Stimulated activated naive CD8-positive, alpha-beta T cell treated with anti-CD3 and anti-CD28 coated beads, Interleukin-15, amount 100 ng/mL, for 72 hours (primary cell): ENCODE data around the gene ACKR1.

Source experiments
- ATAC-seq: fragments of 150-1000 bp; cut with Tn5 transposase; 2 replicates; pipeline ENCODE4 v1.10.0; 2021; ENCODE audit warnings: mild to moderate bottlenecking, moderate library complexity
- DNase-seq, 2 donors: peaks; one replicate each; pipeline ENCODE4 v3.0.0; 2021 to 2022
- H3K27ac Mint-ChIP-seq, 2 donors: one replicate each; pipeline ENCODE4 v1.8.0; 2022; ENCODE audit warnings: mild to moderate bottlenecking in 2 of 2, mixed read lengths in 2 of 2, moderate library complexity in 2 of 2
- H3K27me3 Mint-ChIP-seq: one replicate; pipeline ENCODE4 v1.8.0; 2022; ENCODE audit warnings: mixed read lengths
- H3K4me1 Mint-ChIP-seq: one replicate; pipeline ENCODE4 v1.8.0; 2022; ENCODE audit warnings: mild to moderate bottlenecking, mixed read lengths
- H3K4me3 Mint-ChIP-seq, 2 donors: one replicate each; pipeline ENCODE4 v1.8.0; 2022; ENCODE audit warnings: mild to moderate bottlenecking in 2 of 2, mixed read lengths in 2 of 2, moderate library complexity in 1 of 2
- H3K9me3 Mint-ChIP-seq, 2 donors: one replicate each; pipeline ENCODE4 v1.8.0; 2022; ENCODE audit warnings: mixed read lengths in 2 of 2

Gene ACKR1

DNA sequence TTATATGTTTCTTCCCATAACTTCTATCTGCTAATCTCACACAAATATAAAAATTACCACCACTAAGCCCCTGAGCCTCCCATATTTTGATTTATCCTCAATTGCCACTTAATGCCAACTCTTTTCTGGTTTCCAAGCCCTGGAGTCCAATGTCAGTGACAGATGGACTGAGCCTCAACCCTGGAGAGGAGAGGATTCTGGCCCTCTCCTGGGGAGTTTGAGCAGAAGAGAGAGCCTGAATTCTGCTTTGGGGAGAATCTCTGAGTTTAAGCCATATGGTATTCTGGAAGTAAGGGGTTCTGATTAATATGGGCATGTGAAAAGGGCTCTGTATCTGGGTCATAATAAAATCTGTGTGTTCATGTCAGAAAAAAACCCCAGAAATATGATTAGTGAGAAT is 24.8 kb upstream of the ACKR1 start:
- H3K27ac Mint-ChIP-seq = no peak overlapping the region

DNA sequence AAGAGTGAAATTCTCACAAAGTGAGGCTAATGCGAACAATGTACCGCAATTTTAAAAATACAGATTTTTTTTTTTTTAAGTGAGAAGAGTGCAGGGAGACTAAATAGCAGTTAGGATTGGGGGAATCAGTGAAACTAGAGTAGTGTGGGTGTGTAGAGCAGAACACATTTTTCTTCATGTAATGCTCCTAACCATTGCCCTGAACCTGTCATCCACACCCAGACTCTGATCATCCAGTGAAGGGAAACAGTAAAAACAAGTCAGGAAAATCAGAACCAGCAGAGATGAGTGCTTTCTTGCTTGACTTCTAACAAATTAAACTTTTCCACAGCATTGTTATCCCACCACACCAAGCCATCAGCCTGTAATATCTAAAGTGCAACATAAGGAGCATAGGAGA is 24.2 kb upstream of the ACKR1 start:
- peaks cover 0 to 5% of the 10 kb centered on the region in 2 donors for H3K9me3 Mint-ChIP-seq
- peaks cover 52% of the 10 kb centered on the region for H3K27me3 Mint-ChIP-seq
- H3K4me3 Mint-ChIP-seq = no peak overlapping the region
- no peak for DNase-seq
- no peaks in the 10 kb centered on the region for H3K4me1 Mint-ChIP-seq
- no peak overlapping the region for H3K27ac Mint-ChIP-seq
- no peak for ATAC-seq

More for the DNA sequence above, 24.8 kb upstream of the ACKR1 start:
- Mint-ChIP-seq H3K9me3 (peaks cover 0 to 5% of the 10 kb centered on the region in 2 donors), H3K4me1 (no peaks in the 10 kb centered on the region), H3K4me3 (no peak overlapping the region), H3K27me3 (peaks cover 57% of the 10 kb centered on the region)
- ATAC-seq (no peak), DNase-seq (no peak)

DNA sequence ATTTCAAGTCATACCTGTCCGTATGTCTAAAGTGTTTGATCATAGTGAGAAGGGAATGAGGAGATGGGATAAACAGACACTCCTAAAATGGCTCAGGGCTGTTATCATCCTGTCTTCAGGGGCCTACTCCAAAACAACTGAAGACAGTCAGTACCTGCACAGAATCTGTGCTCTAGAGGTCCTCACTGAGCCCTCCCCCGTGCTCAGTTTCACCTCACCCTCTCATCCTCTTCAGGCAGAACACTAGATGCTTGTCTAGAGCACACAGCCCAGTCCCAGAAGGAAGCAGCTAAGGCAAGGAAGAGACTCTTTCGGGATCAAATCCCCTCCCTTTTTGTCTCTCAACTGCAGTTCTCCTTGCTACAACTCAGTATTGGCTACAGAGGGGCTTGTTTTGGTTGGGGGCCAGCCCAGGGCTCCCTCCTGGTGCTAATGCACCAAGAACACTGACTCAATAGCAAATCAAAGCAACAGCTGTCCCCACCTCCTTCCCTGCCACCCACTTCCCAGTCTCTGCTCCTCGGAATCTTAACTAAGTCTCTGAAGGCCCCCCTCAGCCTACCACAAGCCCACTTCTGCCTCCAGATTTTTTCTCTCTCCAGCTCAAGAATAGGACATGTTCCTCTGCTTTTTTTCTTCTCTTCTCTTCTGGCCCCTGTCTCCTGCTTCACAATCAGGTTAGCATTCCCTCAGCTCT is 23.2 kb upstream of the ACKR1 start:
- no peaks in the 10 kb centered on the region for H3K4me1 Mint-ChIP-seq
- ATAC-seq (no peak), DNase-seq (no peak)
- no peak overlapping the region for H3K4me3 Mint-ChIP-seq
- peaks cover 0 to 5% of the 10 kb centered on the region in 2 donors for H3K9me3 Mint-ChIP-seq
- H3K27ac Mint-ChIP-seq = no peak overlapping the region
- H3K27me3 Mint-ChIP-seq = peaks cover 58% of the 10 kb centered on the region

DNA sequence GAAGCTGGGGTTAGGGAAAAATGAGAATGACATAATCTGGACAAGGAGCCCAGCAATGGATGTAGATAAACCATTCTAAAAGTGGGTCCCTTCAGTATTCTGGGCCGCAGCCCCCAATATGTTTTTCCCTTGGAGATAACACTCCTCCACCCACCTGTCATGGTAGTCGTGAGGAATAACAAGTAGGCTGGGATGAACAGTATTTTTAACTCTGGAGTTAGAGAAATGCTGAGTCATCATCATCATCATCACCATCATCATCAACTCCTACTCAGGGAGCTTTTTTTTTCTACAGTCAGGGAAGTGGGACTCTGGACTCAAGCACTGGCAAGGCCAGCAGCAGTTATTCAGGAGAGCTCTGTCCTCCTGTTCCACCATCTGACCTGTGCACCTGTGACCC is 20.5 kb upstream of the ACKR1 start:
- Mint-ChIP-seq H3K4me1 (peaks cover 14% of the 10 kb centered on the region), H3K9me3 (no peaks in the 10 kb centered on the region), H3K27me3 (peaks cover 78% of the 10 kb centered on the region), H3K27ac (no peak overlapping the region), H3K4me3 (no peak overlapping the region)
- DNase-seq (no peak), ATAC-seq (no peak)

DNA sequence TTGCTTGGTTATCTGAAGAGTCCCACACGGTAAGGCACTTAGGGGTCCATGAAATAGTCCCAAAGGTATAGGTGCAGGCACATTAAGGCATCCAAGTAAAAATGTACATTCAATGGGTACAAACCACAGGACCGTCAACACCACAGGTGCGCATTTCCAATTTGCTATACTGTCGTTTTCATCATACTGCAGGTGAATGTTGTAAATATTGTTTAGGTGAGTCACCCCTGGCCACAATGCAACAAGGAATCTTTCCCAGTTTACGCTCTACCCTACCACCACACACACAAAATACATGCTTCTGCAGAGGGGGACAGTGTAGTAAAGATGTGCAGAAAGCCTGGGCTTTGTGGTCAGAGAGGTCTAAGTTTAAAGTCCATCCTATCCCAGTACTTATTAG is 19.6 kb upstream of the ACKR1 start:
- no peak overlapping the region for H3K27ac Mint-ChIP-seq
- no peak for DNase-seq
- H3K27me3 Mint-ChIP-seq = peaks cover 80% of the 10 kb centered on the region
- no peaks in the 10 kb centered on the region for H3K9me3 Mint-ChIP-seq
- ATAC-seq = no peak
- H3K4me3 Mint-ChIP-seq = no peak overlapping the region
- H3K4me1 Mint-ChIP-seq = peaks cover 14% of the 10 kb centered on the region

DNA sequence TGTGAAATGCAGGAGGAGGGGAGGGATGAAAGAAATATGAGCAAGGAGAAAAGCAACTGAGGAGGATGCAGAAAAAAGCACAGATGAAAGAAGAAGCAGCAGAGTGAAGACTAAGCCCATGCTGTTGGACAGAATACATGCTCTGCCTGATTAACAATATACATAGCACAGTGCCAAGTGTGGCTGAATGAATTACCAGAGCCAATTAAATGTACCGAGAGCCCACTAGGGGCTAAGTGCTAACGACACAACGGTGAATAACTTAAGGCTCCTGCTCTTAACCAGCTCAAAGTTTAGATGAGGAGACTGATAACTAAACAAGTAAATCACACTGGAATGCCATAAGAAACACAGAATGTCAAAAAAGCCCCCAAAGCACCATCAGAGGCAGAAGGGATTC is 17.6 kb upstream of the ACKR1 start:
- no peak overlapping the region for H3K27ac Mint-ChIP-seq
- DNase-seq = no peak
- H3K9me3 Mint-ChIP-seq = no peaks in the 10 kb centered on the region
- H3K4me1 Mint-ChIP-seq = peaks cover 14% of the 10 kb centered on the region
- H3K27me3 Mint-ChIP-seq = peaks cover 74% of the 10 kb centered on the region
- no peak for ATAC-seq
- H3K4me3 Mint-ChIP-seq = no peak overlapping the region

DNA sequence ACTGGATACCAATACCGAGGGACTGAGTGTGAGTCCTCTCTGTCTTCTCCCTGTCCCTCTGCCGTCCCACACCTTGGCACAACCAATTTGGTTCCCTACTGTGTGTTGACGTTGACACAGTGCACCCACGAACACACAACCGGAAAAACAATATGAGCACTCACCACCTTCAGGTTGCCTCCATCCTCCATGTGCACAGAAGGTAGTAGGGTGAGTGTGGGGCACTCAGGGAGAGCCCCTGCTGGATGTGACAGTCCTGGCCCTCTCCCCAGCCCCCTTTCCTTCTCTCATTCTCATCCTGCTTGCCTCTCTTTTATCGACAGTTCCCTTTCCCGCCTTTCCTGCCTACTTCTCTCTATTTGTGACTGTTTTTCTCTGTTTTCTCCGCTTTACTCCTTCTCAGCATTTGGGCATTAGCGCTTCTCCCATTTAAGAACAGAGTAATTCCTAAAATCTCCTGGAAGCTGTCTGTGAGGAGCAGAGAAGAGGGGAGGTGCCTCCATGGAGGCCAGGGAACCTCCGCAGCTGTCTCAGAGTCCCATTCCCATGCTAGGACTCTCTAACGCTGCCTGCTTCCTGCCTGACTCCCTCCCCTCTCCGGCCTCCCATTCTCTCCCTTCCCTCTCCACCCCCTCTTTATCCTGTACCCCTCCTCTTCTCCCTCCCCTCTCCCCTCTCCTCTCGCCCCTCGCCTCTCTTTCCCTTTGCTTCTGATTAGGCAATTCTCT is 16.9 kb upstream of the ACKR1 start:
- Mint-ChIP-seq H3K27me3 (peaks cover 78% of the 10 kb centered on the region), H3K4me1 (peaks cover 14% of the 10 kb centered on the region), H3K9me3 (no peaks in the 10 kb centered on the region), H3K27ac (no peak overlapping the region), H3K4me3 (no peak overlapping the region)
- peak; percentile 18 for ATAC-seq
- DNase-seq = no peak

DNA sequence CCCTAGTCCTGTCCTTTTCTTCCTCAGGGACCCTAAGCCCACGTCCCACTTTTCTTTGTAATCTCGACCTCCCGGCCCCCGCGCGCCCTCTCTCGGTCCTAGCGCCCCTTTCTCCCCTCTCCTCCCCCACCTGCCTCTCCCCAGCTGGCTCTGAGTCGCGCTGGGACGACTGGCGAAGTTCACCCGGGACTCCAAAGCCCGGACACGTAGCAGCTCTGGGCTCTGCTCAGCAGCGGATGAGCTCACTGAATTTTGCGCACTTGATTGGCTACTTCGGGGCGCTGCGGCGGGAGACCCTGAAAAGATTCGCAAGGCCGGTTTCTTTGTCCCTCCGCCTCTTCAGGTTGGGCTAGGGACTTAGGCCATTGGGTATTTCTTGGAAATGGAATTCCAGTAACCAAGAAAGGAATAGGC is 16.3 kb upstream of the ACKR1 start:
- no peak overlapping the region for H3K27ac Mint-ChIP-seq
- peaks cover 14% of the 10 kb centered on the region for H3K4me1 Mint-ChIP-seq
- H3K27me3 Mint-ChIP-seq = peaks cover 74% of the 10 kb centered on the region
- DNase-seq = no peak
- peak overlapping the region in 1 of 2 donors; percentile 41 for H3K4me3 Mint-ChIP-seq
- H3K9me3 Mint-ChIP-seq = no peaks in the 10 kb centered on the region
- no peak for ATAC-seq

DNA sequence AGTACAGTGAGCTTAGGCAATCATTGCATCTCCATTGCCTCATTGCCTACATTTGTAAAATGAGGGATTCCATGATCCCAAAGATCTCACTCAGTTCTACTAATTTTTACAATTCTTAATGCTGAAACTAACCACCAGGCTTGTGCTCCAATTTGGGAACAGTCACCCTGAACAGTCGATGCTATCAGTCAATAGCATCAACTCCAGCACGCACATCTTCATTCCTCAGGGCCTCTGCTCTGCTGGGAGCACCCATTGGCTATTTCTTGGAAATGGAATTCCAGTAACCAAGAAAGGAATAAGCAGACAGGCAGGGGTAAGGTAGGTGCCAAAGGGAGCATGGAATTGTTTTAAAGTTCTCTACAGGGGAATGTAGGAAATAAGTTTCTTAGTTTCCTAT is 14.2 kb upstream of the ACKR1 start:
- ATAC-seq = no peak
- H3K9me3 Mint-ChIP-seq = no peaks in the 10 kb centered on the region
- H3K4me1 Mint-ChIP-seq = peaks cover 14% of the 10 kb centered on the region
- H3K27ac Mint-ChIP-seq = no peak overlapping the region
- peaks cover 75% of the 10 kb centered on the region for H3K27me3 Mint-ChIP-seq
- H3K4me3 Mint-ChIP-seq = no peak overlapping the region
- DNase-seq = no peak

DNA sequence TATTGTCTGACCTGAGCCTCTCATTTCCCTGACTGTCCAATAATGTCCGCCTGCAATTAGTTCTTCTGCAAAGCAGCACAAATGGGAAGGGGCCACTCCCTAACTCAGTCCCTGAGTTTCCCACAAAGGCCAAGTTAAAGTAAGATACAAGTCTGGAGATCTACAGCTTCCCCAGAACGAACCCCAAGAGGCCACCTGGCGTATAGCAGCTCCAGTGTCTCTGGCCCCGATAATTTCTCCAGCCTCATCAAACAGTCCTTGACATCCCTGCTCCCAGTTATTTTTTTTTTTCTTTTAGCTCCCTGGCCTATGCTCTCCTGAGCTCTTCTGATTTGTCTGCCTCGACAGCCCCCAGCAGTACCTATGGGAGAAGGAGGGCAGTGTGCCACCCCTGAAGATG is 8.1 kb upstream of the ACKR1 start:
- no peak overlapping the region for H3K27ac Mint-ChIP-seq
- DNase-seq (no peak), ATAC-seq (no peak)
- peaks cover 46% of the 10 kb centered on the region for H3K27me3 Mint-ChIP-seq
- H3K9me3 Mint-ChIP-seq = no peaks in the 10 kb centered on the region
- H3K4me3 Mint-ChIP-seq = no peak overlapping the region
- H3K4me1 Mint-ChIP-seq = peaks cover 26% of the 10 kb centered on the region

DNA sequence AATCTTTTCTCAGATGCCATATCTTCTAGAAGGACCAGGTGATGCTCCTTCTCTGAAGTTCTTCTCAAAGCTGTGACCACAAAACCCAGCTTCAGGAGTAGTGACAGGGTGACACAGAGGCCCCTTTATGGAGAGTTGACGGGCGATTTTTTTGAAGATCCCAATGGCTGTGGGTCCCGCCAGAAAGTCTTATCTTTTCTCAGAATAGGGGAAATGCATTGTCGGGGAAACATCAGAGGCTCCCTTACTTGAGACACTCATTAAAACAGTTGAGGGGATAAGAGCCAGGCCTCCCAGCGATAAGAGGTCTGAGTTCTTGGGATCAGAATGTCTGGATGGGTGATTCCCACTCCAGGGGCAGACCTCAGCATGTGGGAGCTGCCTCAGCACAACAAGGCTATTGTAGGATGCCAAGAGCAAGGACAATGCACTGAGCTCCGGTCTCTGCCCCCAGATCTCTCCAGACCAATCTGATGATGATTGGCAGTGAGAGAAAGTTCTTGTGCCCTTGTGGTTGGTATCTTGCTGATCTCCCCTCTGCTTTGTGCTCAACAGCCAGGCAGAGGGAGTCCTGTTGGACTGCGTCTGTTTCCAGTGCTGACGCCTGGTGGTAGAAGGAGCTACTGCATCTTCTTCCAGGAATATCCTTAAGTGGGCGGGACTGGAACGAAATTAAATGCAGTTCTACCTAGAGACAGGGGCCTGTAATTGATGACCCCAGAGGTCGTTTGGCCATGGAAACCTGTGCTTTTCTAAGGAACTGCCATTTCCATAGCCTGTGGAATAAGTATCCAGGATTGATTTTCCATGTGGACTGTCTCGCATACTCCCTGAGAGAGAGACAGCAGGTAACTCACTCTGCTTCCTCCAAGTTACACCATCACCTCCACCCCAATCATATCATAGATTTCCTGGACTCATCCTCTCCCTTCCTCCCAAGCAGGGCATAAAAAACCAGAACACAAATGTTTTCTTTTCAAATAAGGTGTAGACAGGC is 6.8 kb upstream of the ACKR1 start:
- Mint-ChIP-seq H3K27me3 (peaks cover 51% of the 10 kb centered on the region), H3K9me3 (no peaks in the 10 kb centered on the region), H3K27ac (no peak overlapping the region), H3K4me1 (peaks cover 38% of the 10 kb centered on the region), H3K4me3 (no peak overlapping the region)
- ATAC-seq = peak; percentile 67
- DNase-seq = peak; percentile 43 to 55

DNA sequence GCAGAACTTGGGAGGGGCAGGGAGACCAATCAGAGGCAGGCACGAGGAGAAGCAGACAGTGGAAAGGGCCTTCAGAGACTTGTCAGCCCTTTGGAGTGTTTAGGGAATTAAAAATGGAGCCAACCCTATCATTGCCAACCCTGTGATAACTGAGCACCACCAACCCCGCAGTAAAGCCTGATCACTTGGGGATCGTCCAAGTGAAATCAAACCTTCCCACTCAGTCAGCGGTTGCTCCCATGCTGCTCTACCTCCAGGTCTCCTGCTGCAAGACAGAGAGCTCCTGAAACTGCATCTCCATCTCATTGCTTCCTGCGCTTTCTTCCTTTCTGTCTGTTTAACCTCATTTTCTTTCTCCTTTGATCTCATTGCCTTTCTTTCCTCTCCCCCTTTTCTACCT is 4.8 kb upstream of the ACKR1 start:
- Mint-ChIP-seq H3K9me3 (no peaks in the 10 kb centered on the region), H3K4me1 (peaks cover 48% of the 10 kb centered on the region), H3K27me3 (peaks cover 57% of the 10 kb centered on the region), H3K4me3 (no peak overlapping the region), H3K27ac (no peak overlapping the region)
- no peak for DNase-seq
- no peak for ATAC-seq

DNA sequence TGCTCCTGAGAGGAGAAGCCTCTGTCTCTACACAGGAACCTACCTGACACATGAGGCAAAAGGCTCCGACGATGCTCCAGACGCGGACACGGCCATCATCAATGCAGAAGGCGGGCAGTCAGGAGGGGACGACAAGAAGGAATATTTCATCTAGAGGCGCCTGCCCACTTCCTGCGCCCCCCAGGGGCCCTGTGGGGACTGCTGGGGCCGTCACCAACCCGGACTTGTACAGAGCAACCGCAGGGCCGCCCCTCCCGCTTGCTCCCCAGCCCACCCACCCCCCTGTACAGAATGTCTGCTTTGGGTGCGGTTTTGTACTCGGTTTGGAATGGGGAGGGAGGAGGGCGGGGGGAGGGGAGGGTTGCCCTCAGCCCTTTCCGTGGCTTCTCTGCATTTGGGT is 3.9 kb upstream of the ACKR1 start:
- ATAC-seq (peak; percentile 11), DNase-seq (no peak)
- H3K9me3 Mint-ChIP-seq = no peaks in the 10 kb centered on the region
- peaks cover 65% of the 10 kb centered on the region for H3K27me3 Mint-ChIP-seq
- peak overlapping the region in 1 of 2 donors; percentile 46 for H3K27ac Mint-ChIP-seq
- peaks cover 48% of the 10 kb centered on the region for H3K4me1 Mint-ChIP-seq
- peak overlapping the region; percentile 0 to 13 for H3K4me3 Mint-ChIP-seq

DNA sequence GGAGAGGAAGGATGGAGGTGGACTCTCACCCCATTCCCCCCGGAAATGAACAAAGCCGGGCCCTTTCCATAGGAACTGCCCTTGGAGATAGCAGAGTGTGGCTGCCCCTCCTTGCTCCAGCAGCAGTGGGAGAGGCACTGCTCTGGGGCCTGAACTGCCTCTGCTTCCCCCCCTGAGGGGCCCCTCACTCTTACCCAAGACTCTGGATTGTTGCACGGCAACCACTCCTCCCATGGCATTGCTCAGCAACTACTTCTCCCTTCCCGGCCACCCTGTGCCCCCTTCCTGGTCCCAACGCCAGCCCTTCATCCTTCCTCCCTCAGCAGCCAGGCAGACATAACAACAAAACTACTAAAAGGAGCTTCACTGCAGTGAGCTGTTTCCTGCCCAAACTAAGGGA is 3.0 kb upstream of the ACKR1 start:
- no peak for DNase-seq
- no peaks in the 10 kb centered on the region for H3K9me3 Mint-ChIP-seq
- ATAC-seq = no peak
- H3K4me1 Mint-ChIP-seq = peaks cover 53% of the 10 kb centered on the region
- H3K27ac Mint-ChIP-seq = no peak overlapping the region
- H3K27me3 Mint-ChIP-seq = peaks cover 72% of the 10 kb centered on the region
- H3K4me3 Mint-ChIP-seq = no peak overlapping the region

DNA sequence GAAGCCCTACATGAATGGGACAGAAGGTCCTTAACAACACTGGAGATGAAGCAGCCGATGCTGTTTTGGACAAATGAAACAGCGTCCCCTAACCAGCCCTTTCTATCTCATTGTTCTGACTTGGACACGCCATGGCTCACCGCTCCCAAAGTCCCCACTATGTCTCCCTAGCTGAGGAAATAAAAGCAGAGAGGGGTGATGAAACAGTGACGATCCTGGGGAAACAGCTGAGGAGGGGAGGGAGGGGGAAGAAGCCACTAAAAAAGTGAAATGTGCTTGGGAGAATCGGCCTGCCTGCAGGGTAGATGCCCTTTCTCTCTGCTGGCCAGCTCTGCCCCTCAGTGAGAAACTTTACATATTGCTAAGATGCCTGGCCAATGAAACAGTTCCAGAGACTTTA is 1.1 kb upstream of the ACKR1 start:
- H3K27ac Mint-ChIP-seq = no peak overlapping the region
- peaks cover 85% of the 10 kb centered on the region for H3K27me3 Mint-ChIP-seq
- peaks cover 63% of the 10 kb centered on the region for H3K4me1 Mint-ChIP-seq
- H3K9me3 Mint-ChIP-seq = no peaks in the 10 kb centered on the region
- no peak overlapping the region for H3K4me3 Mint-ChIP-seq
- DNase-seq = no peak
- ATAC-seq = no peak
